Stimulated activated CD4-positive, alpha-beta T cell treated with anti-CD3 and anti-CD28 coated beads, Interleukin-4, amount 100 ng/mL, for 1 hour (primary cell): ENCODE results near the gene PPP1R12C.
A peak's percentile ranks its signal among the peaks of the same experiment; 100 is the strongest.
"Not testable (repeated sequence)": the region's sequence is repeated elsewhere in the genome, so short reads cannot be mapped to it uniquely, and the experiment has no call there.

Source experiments
- DNase-seq: peaks from one replicate; pipeline ENCODE4 v3.0.0-alpha.2; 2020

PPP1R12C gene

GRCh38 chr19:55116859-55117662 is at the start of gene PPP1R12C:
Gene PPP1R12C (minus strand): TSS chr19:55117637. CDS start chr19:55117543, 94 bp downstream.
- DNase-seq: peak; percentile 15

GRCh38 chr19:55166530-55167268 is 49.3 kb upstream of the PPP1R12C start, which contains the start of gene DNAAF3:
Gene DNAAF3 (minus strand): TSS chr19:55166613. CDS start chr19:55166413, 200 bp downstream.
- DNase-seq: peak; percentile 75

GRCh38 chr19:55165952-55166529 is 48.6 kb upstream of the PPP1R12C start:
- peak; percentile 59 for DNase-seq

- DNase-seq: no peak
Observed at GRCh38 chr19:55161571-55162322, 44.3 kb upstream of the PPP1R12C start.

GRCh38 chr19:55160986-55161365 is 43.5 kb upstream of the PPP1R12C start:
- DNase-seq: no peak

GRCh38 chr19:55160128-55160985 is 42.9 kb upstream of the PPP1R12C start:
- DNase-seq: peak; percentile 89

GRCh38 chr19:55158848-55159749 is 41.7 kb upstream of the PPP1R12C start:
- no peak for DNase-seq

GRCh38 chr19:55158423-55158822 is 41.0 kb upstream of the PPP1R12C start:
- no peak for DNase-seq

GRCh38 chr19:55157064-55157908 is 39.8 kb upstream of the PPP1R12C start, which contains the start of gene TNNI3:
Gene TNNI3 (minus strand): TSS chr19:55157732. CDS start chr19:55157589, 143 bp downstream.
- DNase-seq: no peak

GRCh38 chr19:55156202-55157063 is 39.0 kb upstream of the PPP1R12C start:
- peak; percentile 41 for DNase-seq

DNA sequence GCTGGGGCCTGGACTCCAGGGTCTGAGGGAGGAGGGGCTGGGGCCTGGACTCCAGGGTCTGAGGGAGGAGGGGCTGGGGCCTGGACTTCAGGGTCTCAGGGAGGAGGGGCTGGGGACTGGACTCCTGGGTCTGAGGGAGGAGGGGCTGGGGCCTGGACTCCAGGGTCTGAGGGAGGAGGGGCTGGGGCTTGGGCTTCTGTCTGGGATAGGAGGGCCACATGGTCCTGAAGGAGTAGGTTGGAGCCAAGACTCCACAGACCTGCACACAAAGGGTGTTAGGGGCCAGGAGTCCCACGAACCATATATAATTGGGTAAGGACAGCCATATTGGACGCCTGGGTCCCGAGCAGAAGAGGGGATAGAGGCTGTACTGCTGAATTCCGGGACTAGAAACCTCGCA is 38.3 kb upstream of the PPP1R12C start:
- not testable (repeated sequence) for DNase-seq

DNA sequence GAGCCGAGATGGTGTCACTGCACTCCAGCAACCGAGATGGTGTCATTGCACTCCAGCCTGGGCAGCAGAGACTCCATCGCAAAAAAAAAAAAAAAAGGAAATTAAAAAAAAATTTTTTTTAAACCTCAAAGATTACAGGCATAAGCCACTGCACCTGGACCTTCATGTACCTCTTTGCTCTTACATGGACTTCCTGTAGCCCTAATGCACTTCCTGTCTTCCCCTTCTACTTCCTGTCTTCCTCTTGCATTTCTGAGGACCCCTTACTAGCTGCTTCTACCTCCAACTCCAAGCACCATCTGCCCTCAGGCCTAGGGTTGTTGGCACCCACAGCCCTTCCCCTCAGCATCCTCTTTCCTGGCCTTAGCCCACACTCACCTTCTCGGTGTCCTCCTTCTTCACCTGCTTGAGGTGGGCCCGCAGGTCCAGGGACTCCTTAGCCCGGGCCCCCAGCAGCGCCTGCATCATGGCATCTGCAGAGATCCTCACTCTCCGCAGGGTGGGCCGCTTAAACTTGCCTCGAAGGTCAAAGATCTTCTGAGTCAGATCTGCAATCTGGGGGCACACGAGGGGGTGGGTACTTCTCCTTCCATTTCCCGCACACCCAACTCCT is 36.3 kb upstream of the PPP1R12C start:
- DNase-seq: no peak

GRCh38 chr19:55152017-55152416 is 34.6 kb upstream of the PPP1R12C start:
- DNase-seq: no peak

- DNase-seq: no peak
Observed at GRCh38 chr19:55149078-55150003, 31.9 kb upstream of the PPP1R12C start, which contains the start of gene TNNT1. Gene TNNT1 (minus strand): TSS chr19:55149206. CDS start chr19:55147157, 2,049 bp downstream.

DNA sequence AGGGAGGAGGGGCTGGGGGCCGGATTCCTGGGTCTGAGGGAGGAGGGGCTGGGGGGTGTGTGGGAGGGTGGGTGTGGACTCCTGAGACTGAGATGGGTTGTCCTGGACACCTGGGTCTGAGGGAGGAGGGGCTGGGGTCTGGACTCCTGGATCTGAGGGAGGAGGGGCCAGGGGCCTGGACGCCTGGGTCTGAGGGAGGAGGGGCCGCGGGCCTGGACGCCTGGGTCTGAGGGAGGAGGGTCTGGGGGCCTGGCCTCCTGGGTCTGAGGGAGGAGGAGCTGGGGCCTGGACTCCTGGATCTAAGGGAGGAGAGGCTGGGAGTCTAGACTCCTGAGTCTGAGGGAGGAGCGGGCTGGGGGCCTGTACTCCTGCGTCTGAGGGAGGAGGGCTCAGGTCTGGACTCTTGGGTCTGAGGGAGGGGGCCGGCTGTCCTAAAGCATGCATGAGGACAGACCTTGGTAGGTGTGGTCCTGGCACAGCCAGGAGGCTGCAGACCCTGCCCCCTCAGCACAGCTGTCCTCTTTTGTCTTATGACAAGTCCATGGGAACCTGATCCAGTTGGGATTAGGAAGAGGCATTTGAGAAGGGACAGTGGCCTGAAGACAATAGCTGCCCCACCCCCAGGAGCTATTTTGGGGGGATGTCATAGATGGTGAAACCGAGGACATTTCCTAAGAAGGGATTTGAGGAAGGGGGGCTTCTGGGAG is 30.3 kb upstream of the PPP1R12C start:
- DNase-seq: no peak

DNA sequence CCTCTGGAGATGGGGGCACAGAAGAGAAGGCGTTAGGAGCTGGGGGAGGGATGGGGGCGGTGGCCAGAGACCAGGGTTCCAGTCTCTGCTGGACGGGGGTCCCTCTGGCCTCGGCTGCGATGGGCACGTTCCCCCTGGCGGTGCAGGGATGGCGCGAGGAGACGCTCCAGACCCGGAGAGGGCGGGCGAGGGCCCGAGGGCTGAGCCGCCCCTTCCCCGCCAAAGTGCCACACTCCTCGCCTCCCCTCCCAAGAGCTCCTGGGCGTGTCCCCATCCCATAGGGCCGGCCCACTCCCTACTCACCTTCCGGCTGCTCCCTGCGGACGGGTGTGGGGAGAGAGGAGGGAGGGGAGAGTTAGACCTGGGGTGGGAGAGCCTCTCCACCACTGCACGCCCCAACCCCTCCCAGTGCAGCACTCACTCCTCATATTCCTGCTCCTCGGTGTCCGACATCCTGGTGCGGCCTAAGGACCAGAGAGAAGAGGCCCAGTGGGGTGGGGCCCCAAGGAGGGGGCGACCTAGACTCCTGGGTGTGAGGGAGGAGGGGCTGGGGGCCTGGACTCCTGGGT is 29.4 kb upstream of the PPP1R12C start:
- no peak for DNase-seq
